GM12872 (cell line): Measurements from ENCODE around the gene ARL8A.

Experiments
- CTCF ChIP-seq: IDR thresholded peaks from 3 replicates; pipeline ENCODE4 v1.5.1; 2011; ENCODE audit warnings: low read depth, mild to moderate bottlenecking, low read length, moderate library complexity; ENCODE audit not compliant: insufficient read depth

ARL8A gene

DNA sequence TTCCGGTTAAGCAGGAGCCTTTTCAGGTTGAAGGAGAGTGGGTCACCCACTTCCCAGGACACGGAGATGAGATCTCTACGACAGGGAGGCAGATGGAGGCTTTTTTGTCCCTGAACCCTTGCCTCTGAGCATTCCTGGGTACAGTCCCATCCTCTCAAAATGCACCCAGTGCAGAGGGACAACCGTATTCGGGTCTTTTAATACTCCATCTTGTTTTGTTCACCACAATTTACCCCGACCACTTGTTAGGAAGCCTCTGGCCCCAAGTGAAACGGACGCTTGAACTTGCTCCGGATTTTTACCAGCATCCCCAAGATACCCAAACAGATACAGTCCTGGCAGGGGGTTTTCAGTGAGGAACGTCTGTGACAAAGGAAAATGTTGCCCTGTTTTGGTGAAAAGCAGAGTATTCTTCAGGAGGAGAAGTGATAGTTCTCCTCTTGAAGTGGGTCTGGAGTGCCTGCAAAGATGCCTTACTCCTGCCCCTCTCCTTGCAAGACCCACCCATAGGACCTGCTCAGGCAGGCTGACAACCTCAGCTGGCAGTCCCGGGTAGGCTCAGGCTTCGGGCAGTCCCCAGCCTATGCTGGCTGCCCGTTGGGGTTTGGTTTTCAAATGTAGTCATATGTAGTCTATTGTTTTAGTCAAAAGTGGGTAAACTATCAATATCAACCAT lies 669 bp upstream of the ARL8A start:
- TF ChIP-seq CTCF = no peak

GRCh38 chr1:202143768-202144401 lies 652 bp downstream of the ARL8A start:
- no peak for TF ChIP-seq CTCF

DNA sequence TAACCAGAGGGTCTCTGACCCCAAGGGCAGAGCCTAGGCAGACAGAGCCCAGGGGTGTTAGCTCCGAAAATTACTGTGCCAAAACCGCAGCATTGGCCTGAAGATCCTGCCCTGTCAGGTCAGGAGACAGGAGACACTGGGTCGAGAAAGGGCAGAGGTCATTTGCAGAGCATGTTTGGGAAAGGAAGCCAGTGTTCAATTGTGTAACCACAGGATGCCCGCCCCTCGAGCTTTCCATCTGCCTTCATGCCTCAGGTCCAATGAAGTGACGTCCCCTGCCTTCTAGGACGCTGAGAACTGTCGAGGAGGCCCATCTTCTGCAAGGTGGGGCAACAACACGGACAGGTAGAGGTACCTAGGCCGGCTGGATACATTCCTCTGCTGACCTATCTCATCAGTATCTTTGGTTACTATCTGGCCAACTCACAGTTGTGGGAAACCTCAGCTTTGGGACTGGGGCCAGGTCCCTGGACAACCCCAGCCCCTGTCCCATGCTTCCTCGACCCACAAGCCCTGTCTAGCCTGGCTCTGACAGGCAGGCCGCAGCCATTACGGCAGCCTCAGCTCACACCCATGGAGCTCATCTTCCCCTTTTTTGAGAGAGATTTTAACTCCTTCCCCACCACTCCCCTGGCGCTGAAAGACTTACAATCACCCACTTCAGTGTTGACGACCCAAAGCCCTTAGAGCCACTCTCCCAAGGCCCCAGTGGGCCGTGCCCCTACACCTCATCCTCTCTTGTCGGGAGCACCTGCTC lies 1.3 kb downstream of the ARL8A start:
- no peak for TF ChIP-seq CTCF

GRCh38 chr1:202140833-202141232 lies 3.7 kb downstream of the ARL8A start:
- TF ChIP-seq CTCF = no peak

- peak; percentile 91 for TF ChIP-seq CTCF
Measured at GRCh38 chr1:202135221-202135721, 9.3 kb downstream of the ARL8A start.

GRCh38 chr1:202134645-202135172 lies 9.8 kb downstream of the ARL8A start:
- TF ChIP-seq CTCF = no peak

DNA sequence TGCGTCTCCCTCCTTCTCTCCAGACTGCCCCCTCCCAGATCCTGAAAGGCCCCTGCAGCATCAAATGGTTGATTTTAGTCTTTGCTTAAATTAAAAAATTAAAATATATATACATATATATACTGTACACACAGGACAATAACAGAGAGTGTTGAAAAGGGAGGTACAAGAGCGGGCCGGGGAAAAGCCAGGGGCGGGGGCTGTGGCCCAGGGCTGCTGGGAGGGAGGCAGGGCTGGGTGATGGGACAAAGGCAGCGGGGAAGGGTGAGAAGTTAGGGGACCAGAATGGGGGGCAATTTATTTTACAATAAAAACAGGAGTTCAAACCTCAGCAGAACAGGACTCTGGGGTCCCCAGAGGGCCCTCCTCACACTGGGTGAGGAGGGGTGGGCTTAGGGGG lies 10.5 kb downstream of the ARL8A start:
- TF ChIP-seq CTCF = no peak
